Measurements from ENCODE around the gene IL1RAP.

- TF ChIP-seq CTCF (IDR thresholded peaks at IDR 0.05) (no peak), POLR2A (IDR thresholded peaks at IDR 0.05) (no peak)
Measured at GRCh38 chr3:190495796-190496195, 18.1 kb upstream of the IL1RAP start.
